ENCODE measurements around the gene NBEA. TPM values are rescaled to one million over a fixed set of nuclear protein-coding genes. Genes with fewer than 3 reads are reported as not detected.

The NBEA gene
- total RNA-seq, 5 donors from 2014 or later (not counting 1 experiment from before 2014, with no cell fraction given) = 1.3 to 8.7 (median 3.7) TPM

GRCh38 chr13:35720290-35720689 lies 778.2 kb downstream of the NBEA start:
- CTCF ChIA-PET = no interaction called here
- no peak overlapping the region for H3K4me3 Mint-ChIP-seq

GRCh38 chr13:35720690-35721554 lies 778.9 kb downstream of the NBEA start:
- Mint-ChIP-seq H3K4me3 (peak overlapping the region in 1 of 3 donors; percentile 29), H3K36me3 (no peaks in the 10 kb centered on the region), H3K4me1 (peaks cover 0 to 7% (median 3%) of the 10 kb centered on the region in 3 donors), H3K9me3 (no peaks in the 10 kb centered on the region), H3K27ac (no peak overlapping the region), H3K27me3 (peaks cover 3 to 11% of the 10 kb centered on the region in 2 donors)
- no peak for ATAC-seq (replicated peaks in 1 of 4)
- Histone ChIP-seq H3K36me3 (ENCODE audit: control insufficient read depth in 2 of 2, extremely low read depth in 1 of 2, insufficient read depth in 1 of 2, low read length in 1 of 2) (no peaks in the 10 kb centered on the region), H3K4me3 (ENCODE audit: control insufficient read depth in 1 of 2, extremely low read depth in 1 of 2, low read length in 1 of 2) (no peak overlapping the region), H3K4me1 (ENCODE audit: control insufficient read depth in 1 of 2, extremely low read depth in 1 of 2, insufficient read depth in 2 of 2, low read length in 2 of 2) (peaks cover 0 to 3% of the 10 kb centered on the region in 2 experiments), H3K27ac (ENCODE audit: low read length) (no peak overlapping the region), H3K9me3 (no peaks in the 10 kb centered on the region), H3K27me3 (replicated peaks in 1 of 2; ENCODE audit: control insufficient read depth in 2 of 2, extremely low read depth in 1 of 2, insufficient read depth in 2 of 2, low read length in 1 of 2) (peaks cover 0 to 4% of the 10 kb centered on the region in 2 experiments)
- DNase-seq = peak in 16 of 35 experiments; percentile 2 to 27 (median 4)
- POLR2A ChIA-PET = no interaction called here
- CTCF ChIA-PET = no interaction called here
- WGBS (ENCODE audit: insufficient coverage) = 26% methylated on average over 10 of the region's 21 CpGs

More at GRCh38 chr13:35720290-35720689, 778.2 kb downstream of the NBEA start:
- Mint-ChIP-seq H3K27ac (no peak overlapping the region), H3K36me3 (no peaks in the 10 kb centered on the region), H3K9me3 (no peaks in the 10 kb centered on the region), H3K27me3 (peaks cover 3 to 11% of the 10 kb centered on the region in 2 donors), H3K4me1 (peaks cover 0 to 7% (median 3%) of the 10 kb centered on the region in 3 donors)
- no peak for ATAC-seq (replicated peaks in 1 of 4)
- Histone ChIP-seq H3K4me1 (ENCODE audit: control insufficient read depth in 1 of 2, extremely low read depth in 1 of 2, insufficient read depth in 2 of 2, low read length in 2 of 2) (peaks cover 0 to 3% of the 10 kb centered on the region in 2 experiments), H3K36me3 (ENCODE audit: control insufficient read depth in 2 of 2, extremely low read depth in 1 of 2, insufficient read depth in 1 of 2, low read length in 1 of 2) (no peaks in the 10 kb centered on the region), H3K27ac (ENCODE audit: low read length) (no peak overlapping the region), H3K27me3 (replicated peaks in 1 of 2; ENCODE audit: control insufficient read depth in 2 of 2, extremely low read depth in 1 of 2, insufficient read depth in 2 of 2, low read length in 1 of 2) (peaks cover 0 to 4% of the 10 kb centered on the region in 2 experiments), H3K9me3 (no peaks in the 10 kb centered on the region), H3K4me3 (ENCODE audit: control insufficient read depth in 1 of 2, extremely low read depth in 1 of 2, low read length in 1 of 2) (no peak overlapping the region)
- 79% methylated on average over 4 of the region's 5 CpGs for WGBS (ENCODE audit: insufficient coverage)
- no peak for DNase-seq
- POLR2A ChIA-PET = no interaction called here
